ENCODE measurements around the gene SEC24B. TPM values are rescaled to one million over a fixed set of nuclear protein-coding genes. Genes with fewer than 3 reads are reported as not detected.

SEC24B gene
- 24.1 and 24.9 TPM in 2 replicates for polyA plus RNA-seq (2013)

GRCh38 chr4:109433205-109434006 lies at the start of gene SEC24B:
SEC24B (plus strand) TSS chr4:109433815; CDS start chr4:109433870, 55 bp downstream.
- Histone ChIP-seq H4K91ac (ENCODE audit: low read depth, low read length) (peak within 1 kb of the TSS; percentile 84), H3K18ac (ENCODE audit: low read length) (peak within 1 kb of the TSS; percentile 85), H3K36me3 (ENCODE audit: control insufficient read depth in 1 of 2, insufficient read depth in 2 of 2, low read length in 2 of 2) (peaks cover 2 to 3% of the 10 kb centered on the region in 2 experiments), H3K4me1 (ENCODE audit: control insufficient read depth in 1 of 2, insufficient read depth in 2 of 2, low read length in 2 of 2) (peaks cover 0 to 5% of the 10 kb centered on the region in 2 experiments), H3K4ac (ENCODE audit: low read depth, low read length) (peak within 1 kb of the TSS; percentile 99), H2AK5ac (ENCODE audit: low read length) (peak within 1 kb of the TSS; percentile 31), H3K9ac (ENCODE audit: low read length) (peak within 1 kb of the TSS; percentile 98), H3K27ac (ENCODE audit: low read depth, low read length) (peak within 1 kb of the TSS; percentile 88), H3K27me3 (ENCODE audit: insufficient read depth, low read length) (no peaks in the 10 kb centered on the region), H3K14ac (ENCODE audit: low read length) (peak within 1 kb of the TSS; percentile 95), H3K4me3 (ENCODE audit: low read depth, low read length) (peak within 1 kb of the TSS; percentile 84), H3K4me2 (ENCODE audit: low read length) (peak within 1 kb of the TSS; percentile 81), H3K79me1 (ENCODE audit: low read length) (peaks cover 9% of the 10 kb centered on the region), H4K8ac (ENCODE audit: low read depth, low read length) (peak within 1 kb of the TSS; percentile 95), H4K12ac (ENCODE audit: low read depth, low read length) (peak within 1 kb of the TSS; percentile 84), H3K79me2 (ENCODE audit: control insufficient read depth, insufficient read depth, low read length, poor library complexity) (peaks cover 31% of the 10 kb centered on the region), H3K23ac (ENCODE audit: low read length) (no peak within 1 kb of the TSS), H2BK120ac (ENCODE audit: insufficient read depth, low read length, poor library complexity) (peak within 1 kb of the TSS; percentile 76), H2BK12ac (ENCODE audit: low read length) (peak within 1 kb of the TSS; percentile 33), H2BK5ac (ENCODE audit: low read depth, low read length, poor library complexity) (peak within 1 kb of the TSS; percentile 94), H3K9me3 (ENCODE audit: insufficient read depth, low read depth, low read length) (no peaks in the 10 kb centered on the region), H2AFZ (ENCODE audit: insufficient read depth, low read length, poor library complexity) (peak within 1 kb of the TSS; percentile 82)
- no CpG with 5 or more reads among the region's 87 CpGs for WGBS (ENCODE audit: extremely low coverage, insufficient coverage, insufficient read length)
- DNase-seq, result peak; percentile 80 to 85

- H4K91ac ChIP-seq (ENCODE audit: low read depth, low read length), result no peak overlapping the region
- H3K27ac ChIP-seq (ENCODE audit: low read depth, low read length), result no peak overlapping the region
- H3K14ac ChIP-seq (ENCODE audit: low read length), result no peak overlapping the region
- no peaks in the 10 kb centered on the region for H3K79me2 ChIP-seq (ENCODE audit: control insufficient read depth, insufficient read depth, low read length, poor library complexity)
- H3K18ac ChIP-seq (ENCODE audit: low read length), result no peak overlapping the region
- H3K23ac ChIP-seq (ENCODE audit: low read length), result no peak overlapping the region
- no peak overlapping the region for H3K4me3 ChIP-seq (ENCODE audit: low read depth, low read length)
- no peak overlapping the region for H2BK120ac ChIP-seq (ENCODE audit: insufficient read depth, low read length, poor library complexity)
- H3K4me1 ChIP-seq (ENCODE audit: control insufficient read depth in 1 of 2, insufficient read depth in 2 of 2, low read length in 2 of 2), result no peaks in the 10 kb centered on the region
- no peak for DNase-seq
- peaks cover 5% of the 10 kb centered on the region for H3K9me3 ChIP-seq (ENCODE audit: insufficient read depth, low read depth, low read length)
- H3K36me3 ChIP-seq (ENCODE audit: control insufficient read depth in 1 of 2, insufficient read depth in 2 of 2, low read length in 2 of 2), result no peaks in the 10 kb centered on the region
- H4K12ac ChIP-seq (ENCODE audit: low read depth, low read length), result no peak overlapping the region
- H3K9ac ChIP-seq (ENCODE audit: low read length), result no peak overlapping the region
- H2BK5ac ChIP-seq (ENCODE audit: low read depth, low read length, poor library complexity), result no peak overlapping the region
- no CpG with 5 or more reads among the region's 6 CpGs for WGBS (ENCODE audit: extremely low coverage, insufficient coverage, insufficient read length)
- H4K8ac ChIP-seq (ENCODE audit: low read depth, low read length), result no peak overlapping the region
- no peak overlapping the region for H3K4ac ChIP-seq (ENCODE audit: low read depth, low read length)
- no peaks in the 10 kb centered on the region for H3K27me3 ChIP-seq (ENCODE audit: insufficient read depth, low read length)
- no peak overlapping the region for H2AFZ ChIP-seq (ENCODE audit: insufficient read depth, low read length, poor library complexity)
- no peak overlapping the region for H2AK5ac ChIP-seq (ENCODE audit: low read length)
- H2BK12ac ChIP-seq (ENCODE audit: low read length), result no peak overlapping the region
- no peak overlapping the region for H3K4me2 ChIP-seq (ENCODE audit: low read length)
- H3K79me1 ChIP-seq (ENCODE audit: low read length), result no peaks in the 10 kb centered on the region
Measured at GRCh38 chr4:109383823-109384222, 49.8 kb upstream of the SEC24B start.

GRCh38 chr4:109385260-109385659 lies 48.4 kb upstream of the SEC24B start:
- no peak overlapping the region for H3K9ac ChIP-seq (ENCODE audit: low read length)
- peak overlapping the region; percentile 34 for H3K4me3 ChIP-seq (ENCODE audit: low read depth, low read length)
- no peak overlapping the region for H2BK120ac ChIP-seq (ENCODE audit: insufficient read depth, low read length, poor library complexity)
- H3K4me2 ChIP-seq (ENCODE audit: low read length), result no peak overlapping the region
- H3K36me3 ChIP-seq (ENCODE audit: control insufficient read depth in 1 of 2, insufficient read depth in 2 of 2, low read length in 2 of 2), result no peaks in the 10 kb centered on the region
- WGBS (ENCODE audit: extremely low coverage, insufficient coverage, insufficient read length), result no CpG with 5 or more reads among the region's 5 CpGs
- H3K27ac ChIP-seq (ENCODE audit: low read depth, low read length), result no peak overlapping the region
- DNase-seq, result no peak
- H4K8ac ChIP-seq (ENCODE audit: low read depth, low read length), result no peak overlapping the region
- no peak overlapping the region for H2BK12ac ChIP-seq (ENCODE audit: low read length)
- no peaks in the 10 kb centered on the region for H3K4me1 ChIP-seq (ENCODE audit: control insufficient read depth in 1 of 2, insufficient read depth in 2 of 2, low read length in 2 of 2)
- no peak overlapping the region for H3K23ac ChIP-seq (ENCODE audit: low read length)
- H2AFZ ChIP-seq (ENCODE audit: insufficient read depth, low read length, poor library complexity), result no peak overlapping the region
- H4K91ac ChIP-seq (ENCODE audit: low read depth, low read length), result no peak overlapping the region
- no peak overlapping the region for H3K4ac ChIP-seq (ENCODE audit: low read depth, low read length)
- H2AK5ac ChIP-seq (ENCODE audit: low read length), result no peak overlapping the region
- no peaks in the 10 kb centered on the region for H3K79me1 ChIP-seq (ENCODE audit: low read length)
- no peak overlapping the region for H2BK5ac ChIP-seq (ENCODE audit: low read depth, low read length, poor library complexity)
- no peak overlapping the region for H3K14ac ChIP-seq (ENCODE audit: low read length)
- H3K9me3 ChIP-seq (ENCODE audit: insufficient read depth, low read depth, low read length), result peaks cover 5% of the 10 kb centered on the region
- no peak overlapping the region for H4K12ac ChIP-seq (ENCODE audit: low read depth, low read length)
- H3K18ac ChIP-seq (ENCODE audit: low read length), result no peak overlapping the region
- no peaks in the 10 kb centered on the region for H3K79me2 ChIP-seq (ENCODE audit: control insufficient read depth, insufficient read depth, low read length, poor library complexity)
- no peaks in the 10 kb centered on the region for H3K27me3 ChIP-seq (ENCODE audit: insufficient read depth, low read length)

DNA sequence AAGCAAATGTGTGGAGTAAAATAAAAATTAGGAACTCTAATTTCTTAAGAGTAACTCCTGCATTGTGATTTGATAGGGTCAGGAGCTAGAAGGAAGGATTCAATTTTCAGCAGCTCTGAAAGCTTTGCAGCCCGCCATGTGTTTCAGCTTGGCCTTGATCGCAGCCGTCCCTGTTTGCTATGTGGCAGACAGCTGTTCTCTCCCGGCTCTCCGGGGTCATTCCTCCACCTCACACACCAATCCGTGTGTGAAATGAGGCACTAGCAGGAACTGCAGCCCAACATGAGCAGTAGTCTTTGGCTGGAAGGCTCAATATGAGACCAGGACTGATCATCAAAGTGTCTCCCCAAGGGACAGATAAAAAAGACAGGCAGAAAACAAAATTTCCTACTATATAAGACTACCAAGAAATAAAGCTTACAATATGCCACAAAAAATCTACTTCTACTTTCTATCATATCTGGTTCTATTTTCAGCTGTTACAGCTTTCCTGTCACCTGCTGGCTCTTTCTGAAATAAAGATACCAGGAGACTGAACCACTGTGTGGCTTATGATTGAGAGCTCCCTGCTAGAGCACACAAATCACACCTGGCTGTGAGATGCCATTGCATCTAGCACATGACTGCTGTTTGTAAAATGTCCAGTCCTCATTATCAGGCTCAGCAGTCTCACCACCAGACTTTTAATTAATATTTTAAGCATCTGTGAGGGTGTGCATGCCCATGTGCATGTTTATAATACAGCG lies 44.1 kb upstream of the SEC24B start:
- Histone ChIP-seq H3K79me1 (ENCODE audit: low read length) (no peaks in the 10 kb centered on the region), H3K79me2 (ENCODE audit: control insufficient read depth, insufficient read depth, low read length, poor library complexity) (no peaks in the 10 kb centered on the region), H2AFZ (ENCODE audit: insufficient read depth, low read length, poor library complexity) (no peak overlapping the region), H3K4me3 (ENCODE audit: low read depth, low read length) (no peak overlapping the region), H2BK12ac (ENCODE audit: low read length) (no peak overlapping the region), H3K14ac (ENCODE audit: low read length) (no peak overlapping the region), H3K4me2 (ENCODE audit: low read length) (no peak overlapping the region), H3K27me3 (ENCODE audit: insufficient read depth, low read length) (no peaks in the 10 kb centered on the region), H3K4ac (ENCODE audit: low read depth, low read length) (no peak overlapping the region), H2BK120ac (ENCODE audit: insufficient read depth, low read length, poor library complexity) (no peak overlapping the region), H3K4me1 (ENCODE audit: control insufficient read depth in 1 of 2, insufficient read depth in 2 of 2, low read length in 2 of 2) (no peaks in the 10 kb centered on the region), H3K36me3 (ENCODE audit: control insufficient read depth in 1 of 2, insufficient read depth in 2 of 2, low read length in 2 of 2) (no peaks in the 10 kb centered on the region), H3K18ac (ENCODE audit: low read length) (no peak overlapping the region), H3K27ac (ENCODE audit: low read depth, low read length) (no peak overlapping the region), H3K9ac (ENCODE audit: low read length) (no peak overlapping the region), H3K23ac (ENCODE audit: low read length) (no peak overlapping the region), H3K9me3 (ENCODE audit: insufficient read depth, low read depth, low read length) (peaks cover 2% of the 10 kb centered on the region), H2BK5ac (ENCODE audit: low read depth, low read length, poor library complexity) (no peak overlapping the region), H4K8ac (ENCODE audit: low read depth, low read length) (no peak overlapping the region), H2AK5ac (ENCODE audit: low read length) (no peak overlapping the region), H4K91ac (ENCODE audit: low read depth, low read length) (no peak overlapping the region), H4K12ac (ENCODE audit: low read depth, low read length) (no peak overlapping the region)
- no peak for DNase-seq
- WGBS (ENCODE audit: extremely low coverage, insufficient coverage, insufficient read length), result no CpG with 5 or more reads among the region's 7 CpGs

Measured in trophoblast cell (in vitro differentiated cells and primary cell).